Measurements from ENCODE around the gene AHNAK.
"Not testable (repeated sequence)": the region's sequence is repeated elsewhere in the genome, so short reads cannot be mapped to it uniquely, and the experiment has no call there.

AHNAK gene

GRCh38 chr11:62591448-62592145 lies 45.0 kb upstream of the AHNAK start, which contains the start of gene TUT1:
TSS of gene TUT1 (minus strand) at chr11:62591523. CDS start at chr11:62591485, 38 bp downstream.
- peaks cover 2% of the 10 kb centered on the region for H3K4me1 ChIP-seq (ENCODE audit: control insufficient read depth, low read depth, low read length)
- H3K36me3 ChIP-seq (ENCODE audit: control insufficient read depth, insufficient read depth, low read length) = peaks cover 19% of the 10 kb centered on the region
- H3K27me3 ChIP-seq (ENCODE audit: insufficient read depth, low read length, poor library complexity) = no peaks in the 10 kb centered on the region
- peak within 1 kb of the TSS; percentile 82 for H3K27ac ChIP-seq (ENCODE audit: low read depth, low read length)
- H3K4ac ChIP-seq (ENCODE audit: low read depth, low read length) = peak within 1 kb of the TSS; percentile 92
- H4K5ac ChIP-seq (ENCODE audit: low read length) = peak within 1 kb of the TSS; percentile 75
- peak within 1 kb of the TSS; percentile 96 for H3K56ac ChIP-seq (ENCODE audit: low read length)
- no peak within 1 kb of the TSS for H2BK15ac ChIP-seq (replicated peaks; ENCODE audit: low read depth)
- H3K9ac ChIP-seq (ENCODE audit: low read length) = peak within 1 kb of the TSS; percentile 95
- peak within 1 kb of the TSS; percentile 76 for H3K23ac ChIP-seq (ENCODE audit: low read length)
- no peak within 1 kb of the TSS for H4K8ac ChIP-seq (ENCODE audit: low read depth, low read length)
- peak within 1 kb of the TSS; percentile 97 for H3K4me3 ChIP-seq (ENCODE audit: low read length)
- peak; percentile 100 for DNase-seq
- H2BK120ac ChIP-seq (ENCODE audit: low read depth, low read length) = no peak within 1 kb of the TSS
- peak within 1 kb of the TSS; percentile 14 for H2AK5ac ChIP-seq (ENCODE audit: low read length)
- no CpG with 5 or more reads among the region's 58 CpGs for WGBS (ENCODE audit: extremely low coverage, insufficient coverage, low lambda C conversion rate)
- peaks cover 5% of the 10 kb centered on the region for H3K79me2 ChIP-seq (ENCODE audit: control insufficient read depth, insufficient read depth, low read length)
- peak within 1 kb of the TSS; percentile 44 for H3K18ac ChIP-seq (ENCODE audit: low read length)
- peaks cover 5% of the 10 kb centered on the region for H3K79me1 ChIP-seq (ENCODE audit: low read length)
- H2BK5ac ChIP-seq (ENCODE audit: low read length) = peak within 1 kb of the TSS; percentile 45
- peak within 1 kb of the TSS; percentile 86 for H3K4me2 ChIP-seq (ENCODE audit: low read length)

DNA sequence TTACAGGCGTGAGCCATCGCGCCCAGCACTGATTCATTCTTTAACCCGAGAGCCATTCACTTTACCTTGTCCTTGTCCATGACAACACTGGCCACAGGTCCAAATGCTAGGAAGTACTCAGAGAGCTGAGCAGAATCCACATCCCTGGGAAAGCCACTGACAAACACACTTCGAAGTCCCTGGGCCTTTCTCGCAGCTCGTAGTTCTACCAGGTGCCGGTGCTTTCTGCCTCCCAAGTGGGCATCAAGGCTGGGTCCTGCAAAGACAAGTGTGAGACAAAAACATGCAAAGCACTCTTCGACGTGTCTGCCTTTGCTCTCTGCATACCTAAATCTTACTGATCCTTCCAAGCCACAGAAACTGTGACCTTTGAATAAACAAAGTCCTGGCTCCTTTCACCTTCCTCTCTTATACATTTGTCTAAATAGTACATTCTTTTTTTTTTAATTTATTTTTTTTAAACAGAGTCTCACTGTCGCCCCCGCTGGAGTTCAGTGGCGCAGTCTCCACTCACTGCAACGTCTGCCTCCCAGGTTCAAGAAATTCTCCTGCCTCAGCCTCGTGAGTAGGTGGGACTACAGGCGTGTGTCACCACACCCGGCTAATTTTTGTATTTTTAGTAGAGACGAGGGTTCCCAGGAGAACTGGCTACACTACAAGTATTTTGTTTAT lies 42.5 kb upstream of the AHNAK start:
- Histone ChIP-seq H2AK5ac (ENCODE audit: low read length) (no peak overlapping the region), H3K4me2 (ENCODE audit: low read length) (no peak overlapping the region), H3K23ac (ENCODE audit: low read length) (no peak overlapping the region), H3K4me3 (ENCODE audit: low read length) (no peak overlapping the region), H3K79me2 (ENCODE audit: control insufficient read depth, insufficient read depth, low read length) (peaks cover 5% of the 10 kb centered on the region), H3K79me1 (ENCODE audit: low read length) (peaks cover 5% of the 10 kb centered on the region), H3K9ac (ENCODE audit: low read length) (no peak overlapping the region), H4K5ac (ENCODE audit: low read length) (no peak overlapping the region), H3K27me3 (ENCODE audit: insufficient read depth, low read length, poor library complexity) (no peaks in the 10 kb centered on the region), H4K8ac (ENCODE audit: low read depth, low read length) (no peak overlapping the region), H2BK120ac (ENCODE audit: low read depth, low read length) (no peak overlapping the region), H3K4ac (ENCODE audit: low read depth, low read length) (no peak overlapping the region), H3K36me3 (ENCODE audit: control insufficient read depth, insufficient read depth, low read length) (peaks cover 5% of the 10 kb centered on the region), H3K4me1 (ENCODE audit: control insufficient read depth, low read depth, low read length) (peaks cover 2% of the 10 kb centered on the region), H3K18ac (ENCODE audit: low read length) (no peak overlapping the region), H3K56ac (ENCODE audit: low read length) (no peak overlapping the region), H2BK15ac (replicated peaks; ENCODE audit: low read depth) (no peak overlapping the region), H2BK5ac (ENCODE audit: low read length) (no peak overlapping the region), H3K27ac (ENCODE audit: low read depth, low read length) (no peak overlapping the region)
- no CpG with 5 or more reads among the region's 18 CpGs for WGBS (ENCODE audit: extremely low coverage, insufficient coverage, low lambda C conversion rate)
- DNase-seq = peak; percentile 40

GRCh38 chr11:62585356-62585755 lies 38.8 kb upstream of the AHNAK start:
- H2BK120ac ChIP-seq (ENCODE audit: low read depth, low read length); H3K9ac ChIP-seq (ENCODE audit: low read length); H3K4ac ChIP-seq (ENCODE audit: low read depth, low read length); H3K79me2 ChIP-seq (ENCODE audit: control insufficient read depth, insufficient read depth, low read length); H3K23ac ChIP-seq (ENCODE audit: low read length); H3K4me2 ChIP-seq (ENCODE audit: low read length); H3K36me3 ChIP-seq (ENCODE audit: control insufficient read depth, insufficient read depth, low read length); H2AK5ac ChIP-seq (ENCODE audit: low read length); H3K4me3 ChIP-seq (ENCODE audit: low read length); H4K5ac ChIP-seq (ENCODE audit: low read length); H3K27ac ChIP-seq (ENCODE audit: low read depth, low read length); H3K79me1 ChIP-seq (ENCODE audit: low read length); H3K56ac ChIP-seq (ENCODE audit: low read length); H3K18ac ChIP-seq (ENCODE audit: low read length); H3K27me3 ChIP-seq (ENCODE audit: insufficient read depth, low read length, poor library complexity); H2BK15ac ChIP-seq (replicated peaks; ENCODE audit: low read depth); DNase-seq; H3K4me1 ChIP-seq (ENCODE audit: control insufficient read depth, low read depth, low read length); H2BK5ac ChIP-seq (ENCODE audit: low read length); H4K8ac ChIP-seq (ENCODE audit: low read depth, low read length): not testable (repeated sequence)
- no CpG with 5 or more reads among the region's 7 CpGs for WGBS (ENCODE audit: extremely low coverage, insufficient coverage, low lambda C conversion rate)

GRCh38 chr11:62581735-62582134 lies 35.1 kb upstream of the AHNAK start:
- H3K27ac ChIP-seq (ENCODE audit: low read depth, low read length); H3K36me3 ChIP-seq (ENCODE audit: control insufficient read depth, insufficient read depth, low read length); H2BK120ac ChIP-seq (ENCODE audit: low read depth, low read length); H3K18ac ChIP-seq (ENCODE audit: low read length); H3K23ac ChIP-seq (ENCODE audit: low read length); H2BK5ac ChIP-seq (ENCODE audit: low read length); H3K4me3 ChIP-seq (ENCODE audit: low read length); H3K79me2 ChIP-seq (ENCODE audit: control insufficient read depth, insufficient read depth, low read length); H3K56ac ChIP-seq (ENCODE audit: low read length); H3K4me1 ChIP-seq (ENCODE audit: control insufficient read depth, low read depth, low read length); H3K4me2 ChIP-seq (ENCODE audit: low read length); DNase-seq; H3K27me3 ChIP-seq (ENCODE audit: insufficient read depth, low read length, poor library complexity); H2AK5ac ChIP-seq (ENCODE audit: low read length); H4K5ac ChIP-seq (ENCODE audit: low read length); H2BK15ac ChIP-seq (replicated peaks; ENCODE audit: low read depth); H4K8ac ChIP-seq (ENCODE audit: low read depth, low read length); H3K4ac ChIP-seq (ENCODE audit: low read depth, low read length); H3K9ac ChIP-seq (ENCODE audit: low read length); H3K79me1 ChIP-seq (ENCODE audit: low read length): not testable (repeated sequence)
- WGBS (ENCODE audit: extremely low coverage, insufficient coverage, low lambda C conversion rate) = no CpG with 5 or more reads among the region's 4 CpGs

DNA sequence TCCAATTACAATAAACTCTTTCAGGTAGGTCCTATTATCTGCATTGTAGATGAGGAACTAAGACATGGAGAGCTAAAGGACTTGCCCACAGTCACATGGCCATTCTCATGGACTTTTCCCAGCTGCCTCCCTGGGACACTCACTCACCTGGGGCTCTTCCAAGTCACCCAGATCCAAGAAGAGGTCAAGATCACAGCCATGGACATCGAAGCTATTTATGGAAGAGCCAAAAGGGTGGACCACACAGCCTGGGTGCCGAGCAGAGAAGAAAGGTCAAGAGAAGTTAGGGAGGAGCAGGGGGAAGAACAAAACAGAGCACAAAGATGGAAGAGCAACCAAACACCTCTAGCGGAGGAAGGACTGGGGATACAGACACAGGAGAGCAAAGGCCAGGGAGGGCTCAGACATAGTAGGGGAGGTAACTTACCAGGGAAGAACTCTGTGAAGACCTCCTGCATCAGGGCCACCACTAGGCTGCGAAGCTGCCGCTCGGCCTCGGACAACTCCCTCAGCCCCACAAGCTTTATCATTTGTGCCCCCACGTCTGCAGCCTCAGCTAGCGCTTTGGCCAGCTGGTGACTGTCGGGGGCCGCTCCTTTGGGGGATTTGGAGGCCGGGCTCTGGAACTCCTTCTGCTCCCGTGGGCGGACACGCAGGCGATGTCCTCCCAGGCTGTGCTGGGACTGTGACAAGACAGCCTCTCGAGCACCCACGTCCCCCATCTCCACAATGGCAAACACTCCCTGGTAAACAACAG lies 34.5 kb upstream of the AHNAK start:
- H3K9ac ChIP-seq (ENCODE audit: low read length) = no peak overlapping the region
- H3K56ac ChIP-seq (ENCODE audit: low read length) = no peak overlapping the region
- H3K79me1 ChIP-seq (ENCODE audit: low read length) = no peaks in the 10 kb centered on the region
- no peak overlapping the region for H3K4ac ChIP-seq (ENCODE audit: low read depth, low read length)
- no peaks in the 10 kb centered on the region for H3K79me2 ChIP-seq (ENCODE audit: control insufficient read depth, insufficient read depth, low read length)
- no peak overlapping the region for H2BK5ac ChIP-seq (ENCODE audit: low read length)
- no peak overlapping the region for H3K4me2 ChIP-seq (ENCODE audit: low read length)
- no peak overlapping the region for H3K4me3 ChIP-seq (ENCODE audit: low read length)
- no peak for DNase-seq
- no peak overlapping the region for H4K5ac ChIP-seq (ENCODE audit: low read length)
- H3K18ac ChIP-seq (ENCODE audit: low read length) = no peak overlapping the region
- H3K36me3 ChIP-seq (ENCODE audit: control insufficient read depth, insufficient read depth, low read length) = peaks cover 2% of the 10 kb centered on the region
- H4K8ac ChIP-seq (ENCODE audit: low read depth, low read length) = no peak overlapping the region
- H2BK120ac ChIP-seq (ENCODE audit: low read depth, low read length) = no peak overlapping the region
- H2BK15ac ChIP-seq (replicated peaks; ENCODE audit: low read depth) = no peak overlapping the region
- H3K27ac ChIP-seq (ENCODE audit: low read depth, low read length) = no peak overlapping the region
- no peaks in the 10 kb centered on the region for H3K4me1 ChIP-seq (ENCODE audit: control insufficient read depth, low read depth, low read length)
- no peak overlapping the region for H3K23ac ChIP-seq (ENCODE audit: low read length)
- H3K27me3 ChIP-seq (ENCODE audit: insufficient read depth, low read length, poor library complexity) = no peaks in the 10 kb centered on the region
- no CpG with 5 or more reads among the region's 18 CpGs for WGBS (ENCODE audit: extremely low coverage, insufficient coverage, low lambda C conversion rate)
- no peak overlapping the region for H2AK5ac ChIP-seq (ENCODE audit: low read length)
